GM23338 (cell line): Measurements from ENCODE around the gene PTPRN2. TPM values are rescaled to one million over a fixed set of nuclear protein-coding genes. Genes with fewer than 3 reads are reported as not detected.

Experiments
- CTCF ChIP-seq, 2 experiments: fragments of 200-600 bp in 1 of 2; sonication (generic) in 1 of 2; conservative IDR thresholded peaks; 2 replicates each; pipeline versions ENCODE4 v1.5.1 to v1.6.1; 2016 to 2017; ENCODE audit warnings: antibody characterized with exemption in 2 of 2, low read depth in 2 of 2, mild to moderate bottlenecking in 2 of 2, moderate library complexity in 1 of 2
- EZH2 ChIP-seq: fragments of 200-600 bp; sonication (generic); IDR thresholded peaks from one replicate; pipeline ENCODE4 v1.8.0; 2017; ENCODE audit warnings: antibody characterized with exemption, mild to moderate bottlenecking, low read depth; ENCODE audit not compliant: unreplicated experiment
- NANOG ChIP-seq: IDR thresholded peaks from 2 replicates; pipeline ENCODE4 v1.6.1; 2016; ENCODE audit warnings: antibody characterized with exemption, borderline replicate concordance
- REST ChIP-seq: IDR thresholded peaks from one replicate; pipeline ENCODE4 v1.6.1; 2018; ENCODE audit warnings: antibody characterized with exemption; ENCODE audit not compliant: unreplicated experiment
- STAT1 ChIP-seq: IDR thresholded peaks from one replicate; pipeline ENCODE4 v1.6.1; 2016; ENCODE audit warnings: antibody characterized with exemption; ENCODE audit not compliant: unreplicated experiment
- ZNF331 ChIP-seq: fragments of 250-450 bp; sonication (Bioruptor Pico); IDR thresholded peaks from 2 replicates; pipeline ENCODE4 v1.5.0; 2020; ENCODE audit warnings: low read depth, mild to moderate bottlenecking, moderate library complexity
- ZNF462 ChIP-seq: fragments of 250-450 bp; sonication (Bioruptor Pico); IDR thresholded peaks from 2 replicates; pipeline ENCODE4 v1.5.0; 2020; ENCODE audit warnings: mild to moderate bottlenecking, moderate library complexity
- polyA plus RNA-seq: library from polyadenylated mRNA; unstranded; fragments of >200 nt; fragmentation: Nextera tagmentation; extraction: Ambion mirVana; gene quantifications from 2 replicates; pipeline ENCODE4 v1.2.1, GENCODE V29; 2016
- total RNA-seq: library from RNA; depleted of rRNA; stranded (reverse); fragments of >200 nt; shearing (Covaris generic); gene quantifications from 2 replicates; pipeline ENCODE4 v1.2.3, GENCODE V29; 2014

PTPRN2 gene
- total and polyA plus RNA-seq, 2 experiments from 2014 or later: 0.87 to 4.0 TPM

GRCh38 chr7:158066085-158066484 lies 521.5 kb downstream of the PTPRN2 start (continued):
- TF ChIP-seq ZNF462 (CRISPR knock-in tag) (no peak), EZH2 (no peak), CTCF (conservative IDR thresholded peaks at IDR 0.05; ENCODE audit: low read depth in 2 of 2) (no peak), STAT1 (no peak), REST (no peak), ZNF331 (CRISPR knock-in tag) (no peak), NANOG (no peak)
